Activated CD4-positive, alpha-beta T cell treated with anti-CD3 and anti-CD28 coated beads, Interleukin-10, Interleukin-2, amounts not matched to agents 100 ng/mL and 50 ng/mL, durations not matched to agents 16 hours and 8 hours (primary cell): Measurements from ENCODE around the gene SMURF2.
"Not testable (repeated sequence)": the region's sequence is repeated elsewhere in the genome, so short reads cannot be mapped to it uniquely, and the experiment has no call there.

Experiments
- DNase-seq: peaks from one replicate; pipeline ENCODE4 v3.0.0-alpha.2; 2020

Gene SMURF2

GRCh38 chr17:64583038-64583437 lies 79.1 kb downstream of the SMURF2 start:
- no peak for DNase-seq

GRCh38 chr17:64580384-64581315 lies 81.5 kb downstream of the SMURF2 start:
- DNase-seq = peak; percentile 65

GRCh38 chr17:64579917-64580316 lies 82.2 kb downstream of the SMURF2 start:
- no peak for DNase-seq

- not testable (repeated sequence) for DNase-seq
Measured at GRCh38 chr17:64577025-64577424, 85.1 kb downstream of the SMURF2 start.

GRCh38 chr17:64575431-64575830 lies 86.7 kb downstream of the SMURF2 start:
- DNase-seq = no peak

- no peak for DNase-seq
Measured at GRCh38 chr17:64574646-64575045, 87.5 kb downstream of the SMURF2 start.

GRCh38 chr17:64573214-64573613 lies 88.9 kb downstream of the SMURF2 start:
- peak; percentile 77 for DNase-seq

GRCh38 chr17:64572682-64573154 lies 89.4 kb downstream of the SMURF2 start:
- DNase-seq = peak; percentile 82

GRCh38 chr17:64571746-64572145 lies 90.4 kb downstream of the SMURF2 start:
- DNase-seq = no peak

- no peak for DNase-seq
Measured at GRCh38 chr17:64565563-64565962, 96.5 kb downstream of the SMURF2 start.

GRCh38 chr17:64564098-64564497 lies 98.0 kb downstream of the SMURF2 start:
- DNase-seq = peak; percentile 17

GRCh38 chr17:64555281-64555680 lies 106.8 kb downstream of the SMURF2 start:
- no peak for DNase-seq

- no peak for DNase-seq
Measured at GRCh38 chr17:64554028-64554637, 108.0 kb downstream of the SMURF2 start.

GRCh38 chr17:64551461-64551860 lies 110.6 kb downstream of the SMURF2 start:
- no peak for DNase-seq

GRCh38 chr17:64547319-64547718 lies 114.8 kb downstream of the SMURF2 start:
- DNase-seq = no peak

GRCh38 chr17:64546716-64547115 lies 115.4 kb downstream of the SMURF2 start:
- no peak for DNase-seq

- DNase-seq = no peak
Measured at GRCh38 chr17:64544742-64545141, 117.4 kb downstream of the SMURF2 start.

GRCh38 chr17:64540118-64540776 lies 121.9 kb downstream of the SMURF2 start:
- DNase-seq = no peak

GRCh38 chr17:64538508-64539130 lies 123.5 kb downstream of the SMURF2 start:
- no peak for DNase-seq

GRCh38 chr17:64537488-64537887 lies 124.6 kb downstream of the SMURF2 start:
- DNase-seq = no peak

- DNase-seq = no peak
Measured at GRCh38 chr17:64536913-64537312, 125.2 kb downstream of the SMURF2 start.

GRCh38 chr17:64535357-64535756 lies 126.8 kb downstream of the SMURF2 start:
- no peak for DNase-seq

- DNase-seq = peak; percentile 12
Measured at GRCh38 chr17:64534187-64534586, 127.9 kb downstream of the SMURF2 start.
